Measurements from ENCODE around the gene RBBP6.

- TF ChIP-seq, protein P1, sequence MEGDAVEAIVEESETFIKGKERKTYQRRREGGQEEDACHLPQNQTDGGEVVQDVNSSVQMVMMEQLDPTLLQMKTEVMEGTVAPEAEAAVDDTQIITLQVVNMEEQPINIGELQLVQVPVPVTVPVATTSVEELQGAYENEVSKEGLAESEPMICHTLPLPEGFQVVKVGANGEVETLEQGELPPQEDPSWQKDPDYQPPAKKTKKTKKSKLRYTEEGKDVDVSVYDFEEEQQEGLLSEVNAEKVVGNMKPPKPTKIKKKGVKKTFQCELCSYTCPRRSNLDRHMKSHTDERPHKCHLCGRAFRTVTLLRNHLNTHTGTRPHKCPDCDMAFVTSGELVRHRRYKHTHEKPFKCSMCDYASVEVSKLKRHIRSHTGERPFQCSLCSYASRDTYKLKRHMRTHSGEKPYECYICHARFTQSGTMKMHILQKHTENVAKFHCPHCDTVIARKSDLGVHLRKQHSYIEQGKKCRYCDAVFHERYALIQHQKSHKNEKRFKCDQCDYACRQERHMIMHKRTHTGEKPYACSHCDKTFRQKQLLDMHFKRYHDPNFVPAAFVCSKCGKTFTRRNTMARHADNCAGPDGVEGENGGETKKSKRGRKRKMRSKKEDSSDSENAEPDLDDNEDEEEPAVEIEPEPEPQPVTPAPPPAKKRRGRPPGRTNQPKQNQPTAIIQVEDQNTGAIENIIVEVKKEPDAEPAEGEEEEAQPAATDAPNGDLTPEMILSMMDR (IDR thresholded peaks at IDR 0.05; ENCODE audit: insufficient read depth, low read length, poor library complexity, severe bottlenecking), result no peak
- no peak for TF ChIP-seq EZH2phosphoT487 (conservative IDR thresholded peaks at IDR 0.05; ENCODE audit: low read length)
These were observed 37.8 kb downstream of the RBBP6 start for GRCh38 chr16:24577167-24577566.
